HCT116 (cell line): ENCODE measurements around the gene OR2A14. TPM values are rescaled to one million over a fixed set of nuclear protein-coding genes. Genes with fewer than 3 reads are reported as not detected.

Experiments used
- ATAC-seq: fragments of 200-7000 bp; cut with Tn5 transposase; 2 replicates; pipeline ENCODE4 v1.9.1; 2020; ENCODE audit warnings: mild to moderate bottlenecking, moderate library complexity
- BruUV-seq: library from RNA; stranded (reverse); fragments of 400-500 nt; replicated peaks from 2 replicates; lab custom pipeline; 2021; lab: Mats Ljungman, UMichigan
- CTCF ChIA-PET: fragments of 300-600 bp; sonication (Branson Sonifier 250); formaldehyde crosslinking; loops from one replicate; lab custom pipeline; 2021; ENCODE audit warnings: antibody characterized with exemption; lab: Charles Lee
- POLR2A ChIA-PET: fragments of 300-600, 350-600 bp; sonication (Branson Sonifier 250); formaldehyde crosslinking; loops from one replicate; lab custom pipeline; 2021; ENCODE audit warnings: antibody characterized with exemption; lab: Charles Lee
- RAD21 ChIA-PET, 2 experiments: fragments of 300-600 bp; sonication (Branson Sonifier 250); formaldehyde crosslinking; loops; one replicate each; lab custom pipeline; 2023; ENCODE audit warnings: low total read pairs in 2 of 2; ENCODE audit not compliant: uncharacterized antibody in 2 of 2, unreplicated experiment in 2 of 2, low non-redundant PET in 1 of 2; lab: Charles Lee
- DNase-seq: peaks from one replicate; pipeline ENCODE4 v3.0.0-alpha.2; 2010; ENCODE audit warnings: low read depth, low spot score
- H2AFZ ChIP-seq: fragments of 200-600 bp; shearing (Covaris generic), sonication (generic); 2 replicates; pipeline ENCODE4 v1.6.1; 2017; ENCODE audit warnings: low read depth, mixed run types, mixed read lengths, antibody characterized with exemption, low read length; ENCODE audit not compliant: poor library complexity, severe bottlenecking
- H3K27ac ChIP-seq: 2 replicates; pipeline ENCODE4 v1.5.1; 2012; ENCODE audit warnings: low read depth, low read length
- H3K27me3 ChIP-seq: fragments of 200-600 bp; sonication (generic); 2 replicates; pipeline ENCODE4 v1.6.1; 2016; ENCODE audit warnings: mixed run types, low read length, mixed read lengths; ENCODE audit not compliant: insufficient read depth
- H3K36me3 ChIP-seq, 2 experiments: fragments of 200-500 bp in 1 of 2; fragments of 200-600 bp in 1 of 2; sonication (Bioruptor generic) in 1 of 2; sonication (generic) in 1 of 2; 2 replicates each; pipeline versions ENCODE4 v1.5.1 to v1.6.1; 2014 to 2016; ENCODE audit warnings: low read length in 2 of 2, inconsistent platforms in 1 of 2, mixed read lengths in 1 of 2, mixed run types in 1 of 2; ENCODE audit not compliant: insufficient read depth in 2 of 2, control insufficient read depth in 1 of 2
- H3K4me1 ChIP-seq, 2 experiments: fragments of 200-600 bp in 1 of 2; sonication (generic) in 1 of 2; 2 replicates each; pipeline versions ENCODE4 v1.5.1 to v1.6.1; 2012 to 2017; ENCODE audit warnings: low read length in 2 of 2, inconsistent platforms in 1 of 2, mild to moderate bottlenecking in 1 of 2, mixed read lengths in 1 of 2, mixed run types in 1 of 2, moderate library complexity in 1 of 2; ENCODE audit not compliant: insufficient read depth in 2 of 2, control insufficient read depth in 1 of 2
- H3K4me2 ChIP-seq: fragments of 200-600 bp; sonication (generic); 2 replicates; pipeline ENCODE4 v1.6.1; 2017; ENCODE audit warnings: mixed run types, low read length, mixed read lengths
- H3K4me3 ChIP-seq, 2 experiments: fragments of 200-600 bp in 1 of 2; sonication (generic) in 1 of 2; replicated peaks in 1 of 2; 2 replicates each; pipeline ENCODE4 v1.5.1; 2011 to 2016; ENCODE audit warnings: low read length in 2 of 2, control low read depth in 1 of 2, low read depth in 1 of 2, mild to moderate bottlenecking in 1 of 2, mixed read lengths in 1 of 2, mixed run types in 1 of 2
- H3K79me2 ChIP-seq: fragments of 200-600 bp; sonication (generic); 2 replicates; pipeline ENCODE4 v1.6.1; 2017; ENCODE audit warnings: mild to moderate bottlenecking, mixed run types, low read length, moderate library complexity, mixed read lengths; ENCODE audit not compliant: insufficient read depth
- H3K9ac ChIP-seq: fragments of 200-600 bp; sonication (generic); 2 replicates; pipeline ENCODE4 v1.6.1; 2016; ENCODE audit warnings: low read length, mixed read lengths
- H3K9me2 ChIP-seq: fragments of 200-600 bp; sonication (generic), shearing (Covaris generic); 2 replicates; pipeline ENCODE4 v1.6.1; 2017; ENCODE audit warnings: mixed run types, mild to moderate bottlenecking, moderate library complexity; ENCODE audit not compliant: insufficient read depth
- H3K9me3 ChIP-seq, 2 experiments: fragments of 200-500 bp in 1 of 2; fragments of 200-600 bp in 1 of 2; sonication (Bioruptor generic) in 1 of 2; sonication (generic) in 1 of 2; 2 replicates each; pipeline ENCODE4 v1.6.1; 2014 to 2017; ENCODE audit warnings: low read length in 2 of 2, mixed read lengths in 2 of 2, inconsistent platforms in 1 of 2, low read depth in 1 of 2, mild to moderate bottlenecking in 1 of 2, mixed run types in 1 of 2, moderate library complexity in 1 of 2; ENCODE audit not compliant: control insufficient read depth in 1 of 2, insufficient read depth in 1 of 2
- H4K20me1 ChIP-seq: fragments of 200-600 bp; sonication (generic), shearing (Covaris generic); 2 replicates; pipeline ENCODE4 v1.6.1; 2017; ENCODE audit warnings: mixed run types, mild to moderate bottlenecking, moderate library complexity; ENCODE audit not compliant: insufficient read depth
- CBX3 ChIP-seq: IDR thresholded peaks from 2 replicates; pipeline ENCODE4 v1.6.1; 2012; ENCODE audit warnings: low read depth
- CTCF ChIP-seq, 3 experiments: fragments of 200-600 bp in 1 of 3; sonication (generic) in 1 of 3; IDR thresholded peaks in 2 of 3; conservative IDR thresholded peaks in 1 of 3; 2 replicates each; pipeline ENCODE4 v1.5.1; 2012 to 2017; ENCODE audit warnings: low read depth in 2 of 3, low read length in 2 of 3, antibody characterized with exemption in 1 of 3, borderline replicate concordance in 1 of 3, control low read depth in 1 of 3, mild to moderate bottlenecking in 1 of 3, mixed read lengths in 1 of 3, mixed run types in 1 of 3, moderate library complexity in 1 of 3; ENCODE audit not compliant: insufficient read depth in 1 of 3
- ELF1 ChIP-seq: IDR thresholded peaks from 2 replicates; pipeline ENCODE4 v1.6.1; 2012; ENCODE audit warnings: low read depth, borderline replicate concordance
- EZH2phosphoT487 ChIP-seq: fragments of 200-600 bp; IDR thresholded peaks from 2 replicates; pipeline ENCODE4 v1.6.1; 2018; ENCODE audit warnings: antibody characterized with exemption, borderline replicate concordance
- POLR2A ChIP-seq: IDR thresholded peaks from 2 replicates; pipeline ENCODE4 v1.7.0; 2011; ENCODE audit warnings: borderline replicate concordance; ENCODE audit not compliant: insufficient read depth, insufficient read length; ENCODE audit errors: extremely low read depth
- RAD21 ChIP-seq: IDR thresholded peaks from 2 replicates; pipeline ENCODE4 v1.6.1; 2012; ENCODE audit warnings: low read depth, mild to moderate bottlenecking
- SIN3A ChIP-seq: IDR thresholded peaks from 2 replicates; pipeline ENCODE4 v1.6.1; 2012; ENCODE audit warnings: low read depth
- TCF7L2 ChIP-seq: IDR thresholded peaks from 2 replicates; pipeline ENCODE4 v1.7.0; 2011; ENCODE audit warnings: borderline replicate concordance, inconsistent platforms; ENCODE audit not compliant: insufficient read depth, insufficient read length; ENCODE audit errors: extremely low read depth
- YY1 ChIP-seq: IDR thresholded peaks from 2 replicates; pipeline ENCODE4 v1.6.1; 2011; ENCODE audit warnings: low read length, low read depth, moderate library complexity, mild to moderate bottlenecking; ENCODE audit not compliant: insufficient replicate concordance; ENCODE audit errors: extremely low read depth
- ZFX ChIP-seq: fragments of 450-650 bp; IDR thresholded peaks from 2 replicates; pipeline ENCODE4 v1.6.1; 2017
- ZNF274 ChIP-seq: fragments of 200-500 bp; sonication (Bioruptor generic); IDR thresholded peaks from 2 replicates; pipeline ENCODE4 v1.6.1; 2014; ENCODE audit warnings: mild to moderate bottlenecking, low read depth, low read length, inconsistent platforms
- intact Hi-C: fragments of 100-400 bp; cut with micrococcal nuclease; formaldehyde crosslinking; loops from 2 replicates; pipeline ENCODE4 v1.10.0; 2022
- total RNA-seq: library from RNA; stranded (reverse); gene quantifications from one replicate; pipeline ENCODE4 v1.2.1, GENCODE V29; 2021; ENCODE audit not compliant: unreplicated experiment

Gene OR2A14
- total RNA-seq, 1 experiment from 2014 or later = not detected

DNA sequence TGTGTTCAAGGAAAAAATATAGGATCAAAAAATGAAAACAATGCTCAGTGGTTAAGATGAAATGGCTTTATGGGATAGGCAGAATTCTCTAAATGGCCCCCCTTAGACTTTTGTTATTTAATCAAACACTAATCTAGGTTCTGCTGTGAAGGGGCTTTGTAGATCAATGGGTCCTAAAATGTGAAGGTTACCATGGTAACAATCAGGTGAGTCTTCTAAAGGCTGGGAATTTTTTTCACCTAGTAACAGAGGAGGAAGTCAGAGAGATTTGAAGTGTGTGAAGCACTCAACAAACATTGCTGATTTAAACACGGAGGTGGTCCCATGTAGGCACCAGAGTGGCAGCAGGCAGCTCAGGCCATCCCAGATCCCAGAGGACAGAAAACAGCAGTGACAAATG lies 11.1 kb downstream of the OR2A14 start:
- Histone ChIP-seq H3K9ac (no peak overlapping the region), H4K20me1 (no peaks in the 10 kb centered on the region), H3K4me3 (no peak overlapping the region), H3K4me1 (no peaks in the 10 kb centered on the region), H3K9me3 (no peaks in the 10 kb centered on the region), H3K9me2 (no peaks in the 10 kb centered on the region), H2AFZ (no peak overlapping the region), H3K36me3 (no peaks in the 10 kb centered on the region), H3K79me2 (no peaks in the 10 kb centered on the region), H3K4me2 (no peak overlapping the region), H3K27ac (no peak overlapping the region), H3K27me3 (no peaks in the 10 kb centered on the region)
- BruUV-seq = no TSS peak
- intact Hi-C loops = no loop called here
- ChIA-PET RAD21 (no interaction called here), POLR2A (no interaction called here), CTCF (no interaction called here)
- TF ChIP-seq ELF1 (no peak), YY1 (no peak), ZFX (no peak), POLR2A (no peak)
- ATAC-seq = no peak
- DNase-seq = no peak

- no TSS peak for BruUV-seq
- no peak overlapping the region for H2AFZ ChIP-seq
- no peaks in the 10 kb centered on the region for H3K9me2 ChIP-seq
- ChIA-PET RAD21 (no interaction called here), CTCF (interaction anchor here (3.5 kb wide), 1 partner anchor 10 kb away, joined by 18 read pairs; no protein-coding TSS in a partner anchor), POLR2A (no interaction called here)
- ATAC-seq = no peak
- no peaks in the 10 kb centered on the region for H3K36me3 ChIP-seq
- H3K4me3 ChIP-seq = no peak overlapping the region
- intact Hi-C loops = no loop called here
- no peak for DNase-seq
- H3K27me3 ChIP-seq = no peaks in the 10 kb centered on the region
- TF ChIP-seq ZNF274 (no peak), SIN3A (no peak), CTCF (IDR thresholded peaks at IDR 0.05 in 2 of 3, conservative IDR thresholded peaks at IDR 0.05 in 1 of 3; ENCODE audit: borderline replicate concordance in 1 of 3, insufficient read depth in 1 of 3, low read depth in 2 of 3, low read length in 2 of 3) (no peak), ELF1 (no peak), CBX3 (no peak), RAD21 (no peak), EZH2phosphoT487 (no peak), TCF7L2 (no peak)
- no peaks in the 10 kb centered on the region for H3K4me1 ChIP-seq
- no peak overlapping the region for H3K27ac ChIP-seq
- H3K9ac ChIP-seq = no peak overlapping the region
- H3K4me2 ChIP-seq = no peak overlapping the region
- H3K79me2 ChIP-seq = no peaks in the 10 kb centered on the region
- H4K20me1 ChIP-seq = no peaks in the 10 kb centered on the region
- H3K9me3 ChIP-seq = no peaks in the 10 kb centered on the region
Observed at GRCh38 chr7:144137501-144137900, 14.5 kb downstream of the OR2A14 start.
